ENCODE measurements around the gene GTSE1. TPM values are rescaled to one million over a fixed set of nuclear protein-coding genes. Genes with fewer than 3 reads are reported as not detected.

The GTSE1 gene
- polyA plus RNA-seq, 3 donors, result 13.6 to 13.9 (median 13.7) TPM

DNA sequence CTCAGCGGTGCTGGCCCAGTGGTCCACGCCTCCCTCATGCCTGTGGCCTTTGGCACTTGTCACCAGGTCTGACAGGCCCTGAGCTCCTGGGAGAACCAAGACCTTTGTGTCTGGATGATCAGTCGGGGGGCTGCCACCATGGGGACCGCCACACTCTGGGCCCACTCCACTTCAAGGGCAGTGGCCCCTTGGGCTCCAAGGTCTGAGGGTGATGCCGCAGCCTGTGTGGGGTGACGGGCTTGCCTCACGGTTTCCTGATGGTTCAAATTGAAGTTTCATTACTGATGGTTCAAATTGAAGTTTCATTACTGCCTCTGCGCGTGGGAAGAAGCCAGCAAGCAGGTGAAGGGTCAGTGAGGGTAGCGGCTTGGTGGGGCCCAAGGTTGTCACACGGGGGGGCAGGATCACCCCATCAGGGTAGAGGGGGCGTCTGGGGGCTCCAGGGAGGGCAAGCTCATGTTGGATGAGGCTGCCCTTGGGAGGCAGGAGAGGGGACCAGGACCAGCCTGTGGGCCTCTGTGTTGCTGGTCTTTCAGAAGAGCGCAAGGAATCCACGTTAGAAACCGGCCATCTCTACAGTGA is 66.4 kb downstream of the GTSE1 start:
- no peak for DNase-seq (ENCODE audit: low read depth in 3 of 3, low spot score in 2 of 3)

DNA sequence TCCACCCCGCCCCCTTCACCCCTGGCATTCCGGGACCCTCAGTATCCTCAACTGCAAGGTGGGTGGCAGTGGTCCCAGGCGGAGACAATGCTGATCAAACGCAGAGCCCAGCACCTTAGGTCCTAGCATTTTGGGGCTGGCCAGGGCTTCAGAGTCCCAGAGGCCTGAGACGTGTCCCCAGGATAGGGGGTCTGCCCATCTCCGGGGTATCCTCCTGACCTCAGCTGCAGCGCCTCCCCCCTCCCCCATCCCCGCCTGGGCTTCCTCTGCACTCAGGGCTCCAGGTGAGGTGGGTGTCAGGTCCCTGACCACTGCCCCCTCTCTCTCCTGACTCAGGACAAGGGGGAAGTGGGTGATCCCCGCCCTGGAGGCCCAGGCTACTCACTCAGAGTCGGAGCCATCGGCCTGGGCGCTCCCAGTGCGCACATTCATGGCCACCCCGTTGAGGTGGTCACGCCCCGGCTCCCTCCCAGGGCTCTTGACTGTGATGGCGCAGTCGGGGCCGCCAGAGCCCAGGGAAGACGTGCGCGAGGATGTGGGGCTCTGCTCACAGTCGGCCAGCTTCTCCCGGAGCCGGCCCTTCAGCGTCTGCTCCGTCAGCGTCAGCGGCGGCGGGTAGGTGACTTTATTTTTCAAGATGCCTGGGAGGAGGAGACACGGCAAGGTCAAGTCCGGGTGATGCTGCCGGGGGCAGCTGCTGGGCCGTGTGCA is 67.1 kb downstream of the GTSE1 start:
- no peak for DNase-seq (ENCODE audit: low read depth in 3 of 3, low spot score in 2 of 3)

DNA sequence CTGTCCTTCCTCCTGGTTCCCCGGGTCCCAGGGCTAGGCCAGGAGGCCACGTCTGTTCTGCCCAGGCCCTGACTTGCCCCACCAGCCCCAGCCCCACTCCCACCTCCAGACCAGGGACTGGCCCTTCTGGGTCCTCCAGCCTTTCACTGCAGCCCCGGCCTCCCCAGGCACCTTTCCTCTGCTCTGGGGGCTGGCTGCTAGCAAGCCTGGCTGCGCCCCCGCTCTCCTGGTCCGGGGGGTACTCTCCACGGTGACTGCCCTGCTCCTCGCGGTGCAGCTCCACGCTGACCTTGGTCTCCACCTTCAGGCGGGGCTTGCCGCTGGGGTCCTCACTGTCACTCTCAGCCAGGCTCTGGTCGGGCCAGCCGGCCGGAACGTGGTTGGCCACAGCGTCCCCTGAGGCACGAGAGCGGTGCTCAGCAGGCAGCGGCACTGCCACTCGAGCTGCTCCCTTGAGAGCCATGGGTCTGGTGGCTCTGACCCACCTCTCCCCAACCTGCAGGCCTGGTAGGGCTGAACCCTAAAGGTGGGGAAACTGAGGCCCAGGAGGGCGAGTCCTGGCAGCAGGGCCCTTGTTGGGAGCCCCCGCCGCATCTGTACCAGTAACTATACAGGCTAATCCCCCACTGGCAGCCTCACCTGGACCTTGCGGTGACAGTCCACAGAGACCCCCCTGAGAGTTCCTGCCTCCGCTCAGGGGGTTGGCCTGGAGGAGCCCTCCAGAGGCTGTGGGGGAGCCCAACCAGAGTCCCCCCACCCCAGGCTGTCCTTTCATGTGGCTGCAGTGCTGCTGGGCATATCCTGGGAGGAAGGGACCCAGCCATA is 67.9 kb downstream of the GTSE1 start:
- no peak for DNase-seq (ENCODE audit: low read depth in 3 of 3, low spot score in 2 of 3)

DNA sequence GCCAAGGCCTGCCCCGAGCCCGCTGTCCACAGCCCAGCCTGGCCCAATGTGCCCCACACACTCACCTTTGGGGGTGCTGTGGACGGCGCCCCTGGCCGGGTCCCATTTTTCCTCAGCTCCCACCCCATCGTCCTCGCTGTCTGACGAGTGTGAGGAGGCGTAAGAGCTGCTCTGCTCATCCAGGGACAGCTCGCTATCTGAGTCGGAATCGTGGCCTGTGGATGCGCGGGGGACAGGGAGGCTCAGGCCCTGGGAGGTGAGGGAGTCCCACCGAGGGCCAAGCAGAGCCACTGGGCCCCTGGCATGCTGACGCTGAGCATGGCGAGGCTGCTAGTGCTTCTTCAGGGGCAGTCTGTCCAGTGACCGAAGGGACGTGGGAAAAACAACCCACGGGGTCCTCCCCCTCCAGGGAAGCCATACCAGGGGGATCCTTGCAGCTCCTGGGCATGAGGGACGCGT is 68.5 kb downstream of the GTSE1 start:
- no peak for DNase-seq (ENCODE audit: low read depth in 3 of 3, low spot score in 2 of 3)

DNA sequence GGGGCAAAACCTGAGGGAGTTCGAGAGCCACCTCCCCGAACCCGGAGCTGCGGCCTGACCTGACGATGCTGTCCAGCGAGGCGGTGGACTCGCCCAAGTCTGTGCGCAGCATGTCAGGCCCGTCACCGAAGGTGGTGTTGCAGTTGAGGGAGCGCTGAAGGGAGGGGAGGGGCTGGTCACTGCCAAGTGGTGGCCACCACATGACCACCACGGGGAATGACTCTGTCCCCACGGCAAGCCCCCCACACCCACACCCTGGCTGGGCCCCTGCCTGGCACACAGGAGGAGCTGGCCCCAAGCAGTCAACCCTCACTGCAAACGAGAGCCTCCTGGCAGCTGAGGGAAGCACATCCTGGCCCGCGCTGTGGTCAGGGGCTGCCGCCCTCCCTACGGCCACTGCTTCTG is 69.7 kb downstream of the GTSE1 start:
- no peak for DNase-seq (ENCODE audit: low read depth in 3 of 3, low spot score in 2 of 3)

DNA sequence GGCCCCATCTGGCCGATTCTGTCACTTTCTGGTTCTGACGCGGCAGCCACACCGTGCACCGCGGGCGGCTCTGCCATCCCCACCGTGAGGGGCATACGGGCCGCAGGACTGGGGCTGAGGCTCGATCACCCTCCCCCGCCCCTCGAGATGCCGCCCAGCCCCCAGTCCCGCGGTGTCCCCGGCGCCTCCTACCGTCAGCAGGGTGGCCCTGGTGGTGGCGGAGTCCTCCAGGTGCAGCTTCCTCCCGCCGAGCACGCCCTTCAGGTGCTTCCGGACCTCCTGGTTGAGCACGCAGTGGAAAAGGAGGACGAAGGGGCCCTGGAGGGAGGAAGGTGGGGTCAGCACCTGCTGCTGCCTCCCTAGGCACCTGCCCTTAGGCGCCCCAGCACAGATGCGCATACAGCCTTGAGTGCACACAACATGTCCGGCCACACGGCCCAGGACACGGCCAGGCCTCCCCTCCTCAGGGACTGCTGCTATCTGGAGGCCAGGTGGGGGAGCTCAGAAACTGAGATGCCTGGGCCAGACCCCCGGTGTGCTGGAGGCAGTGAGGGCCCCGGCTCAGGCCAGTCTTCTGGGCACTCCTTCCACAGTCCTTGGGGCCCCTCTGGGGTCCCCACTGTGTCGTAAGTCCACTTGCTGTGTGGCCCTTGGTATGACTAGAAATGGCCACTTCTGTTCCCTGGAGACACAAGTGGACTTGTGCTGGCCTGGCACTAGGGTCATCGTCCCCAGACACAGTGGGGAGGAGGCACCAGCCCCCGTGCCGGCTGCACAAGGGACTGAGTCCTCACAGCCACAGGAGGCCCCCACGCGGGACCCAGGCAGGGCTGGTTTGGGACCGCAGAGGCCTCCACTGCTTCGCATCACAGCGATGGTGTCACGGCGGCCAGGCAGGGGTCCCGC is 70.4 kb downstream of the GTSE1 start:
- no peak for DNase-seq (ENCODE audit: low read depth in 3 of 3, low spot score in 2 of 3)

DNA sequence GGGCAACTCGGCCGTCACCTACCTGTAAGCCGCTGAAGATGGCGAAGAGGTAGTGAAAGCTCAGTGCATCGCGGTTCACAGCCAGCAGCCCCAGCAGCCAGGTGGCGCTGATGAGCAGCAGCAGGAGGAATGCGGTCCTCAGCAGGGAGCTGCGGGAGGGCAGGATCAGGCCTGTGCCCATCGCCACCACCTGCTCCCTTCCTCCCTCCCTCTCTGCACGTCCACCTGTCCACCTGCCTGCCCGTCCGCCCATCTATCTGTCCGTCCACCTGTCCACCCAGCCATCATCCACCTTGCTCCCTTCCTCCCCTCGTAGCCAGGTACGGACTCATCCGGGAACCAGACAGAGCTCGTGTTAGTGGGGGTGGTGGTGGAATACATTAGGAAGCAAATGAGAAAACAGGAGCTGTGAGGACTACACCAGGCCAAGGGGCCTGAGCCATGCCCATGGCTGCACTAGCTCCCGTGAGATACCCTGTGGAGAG is 71.1 kb downstream of the GTSE1 start:
- DNase-seq (ENCODE audit: low read depth in 3 of 3, low spot score in 2 of 3), result no peak

DNA sequence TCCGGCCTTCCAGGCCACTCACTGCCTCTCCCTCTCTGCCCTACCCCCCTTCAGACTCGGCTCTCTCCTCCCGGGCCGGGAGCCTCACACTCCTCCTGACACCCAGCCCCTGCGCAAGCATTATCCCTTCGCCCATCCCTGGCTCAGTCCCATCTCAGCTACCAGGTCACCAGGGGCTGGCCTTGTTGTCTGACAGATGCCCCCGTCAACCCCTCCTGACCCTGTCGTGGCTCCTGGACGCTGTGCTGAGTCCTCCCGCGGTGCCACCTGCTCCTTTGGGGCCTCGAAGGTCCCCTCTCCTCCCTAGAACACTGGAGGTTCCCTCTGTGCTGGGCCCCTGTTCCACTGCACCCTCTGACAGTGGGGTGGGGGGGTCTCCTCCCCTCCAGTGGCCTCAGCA is 71.8 kb downstream of the GTSE1 start:
- no peak for DNase-seq (ENCODE audit: low read depth in 3 of 3, low spot score in 2 of 3)

DNA sequence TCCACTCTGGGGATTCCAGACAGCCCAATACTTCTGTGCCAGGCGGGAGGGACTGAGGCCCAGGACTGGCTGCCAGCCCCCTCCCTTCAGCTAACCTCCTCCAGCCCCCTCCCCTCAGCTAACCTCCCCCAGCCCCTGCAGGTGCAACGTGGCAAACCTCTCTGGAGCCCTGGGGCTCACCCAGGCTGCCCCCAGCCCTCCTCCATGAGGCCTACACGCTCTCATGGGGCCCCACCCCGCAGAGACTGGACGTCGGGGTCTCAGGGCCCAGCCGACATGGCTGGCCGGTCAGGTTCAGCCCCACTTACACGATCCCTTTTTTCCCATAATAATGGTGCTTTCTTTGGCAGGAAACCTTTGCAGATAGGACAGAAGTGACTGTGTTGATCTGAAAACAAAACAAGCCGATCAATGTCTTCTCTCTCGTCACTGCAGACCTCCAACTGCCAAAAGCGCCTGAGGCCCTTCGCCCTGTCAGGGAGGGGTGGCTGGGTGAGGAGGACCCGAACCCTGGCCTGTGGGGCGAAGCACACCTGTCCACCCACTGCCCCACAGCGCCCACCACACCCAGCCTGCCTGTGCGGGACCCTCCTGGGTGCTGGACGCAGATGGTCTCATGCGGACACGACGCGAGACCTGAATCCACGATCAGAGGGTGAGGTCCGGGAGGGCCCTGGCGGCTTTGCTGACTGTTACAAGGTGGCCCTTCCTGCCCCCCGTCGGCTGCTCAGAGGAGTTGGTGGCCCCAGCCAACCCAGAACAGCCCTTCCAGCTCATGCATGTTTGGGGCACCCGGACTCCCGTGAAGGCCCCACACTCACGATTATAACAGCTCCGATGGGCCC is 72.4 kb downstream of the GTSE1 start:
- no peak for DNase-seq (ENCODE audit: low read depth in 3 of 3, low spot score in 2 of 3)

DNA sequence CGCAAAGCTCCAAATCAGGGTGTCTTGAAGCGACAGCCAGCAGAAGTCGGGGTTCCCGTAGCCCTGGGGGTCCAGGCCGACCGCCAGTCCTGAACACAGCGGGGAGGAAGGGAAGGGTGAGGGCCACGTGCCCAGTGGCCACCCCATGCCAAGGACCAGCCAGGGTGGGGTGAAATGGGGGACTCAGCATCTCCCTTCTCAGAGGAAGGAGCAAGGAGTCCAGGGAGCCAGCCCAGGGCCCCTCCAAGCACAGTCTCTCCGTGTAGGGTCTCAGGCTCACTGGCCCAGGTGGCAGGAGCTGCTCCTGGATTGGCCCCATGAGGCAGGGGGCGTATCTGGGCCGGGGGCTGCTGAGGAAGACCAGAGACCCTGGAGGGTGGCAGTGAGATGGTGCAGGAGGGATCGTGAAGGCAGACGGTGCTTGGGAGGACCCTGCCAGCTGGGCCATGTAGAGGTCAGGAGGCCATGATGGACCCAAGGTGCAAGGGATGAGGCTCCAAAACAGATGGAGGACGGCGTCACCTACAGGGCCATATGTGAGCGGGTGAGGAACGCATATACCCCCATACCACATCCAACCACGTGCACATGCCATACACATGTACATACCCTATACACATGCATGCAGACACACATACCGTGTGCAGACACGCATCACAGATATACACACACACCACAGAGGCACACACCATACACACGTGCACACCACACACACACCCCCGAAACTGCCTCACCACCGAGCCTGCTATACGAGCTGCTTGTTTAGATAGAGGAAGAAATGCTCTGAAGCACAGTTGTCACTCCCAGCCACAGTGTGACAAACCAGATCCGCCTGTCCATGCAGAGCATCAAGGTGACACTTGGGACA is 73.3 kb downstream of the GTSE1 start:
- no peak for DNase-seq (ENCODE audit: low read depth in 3 of 3, low spot score in 2 of 3)

DNA sequence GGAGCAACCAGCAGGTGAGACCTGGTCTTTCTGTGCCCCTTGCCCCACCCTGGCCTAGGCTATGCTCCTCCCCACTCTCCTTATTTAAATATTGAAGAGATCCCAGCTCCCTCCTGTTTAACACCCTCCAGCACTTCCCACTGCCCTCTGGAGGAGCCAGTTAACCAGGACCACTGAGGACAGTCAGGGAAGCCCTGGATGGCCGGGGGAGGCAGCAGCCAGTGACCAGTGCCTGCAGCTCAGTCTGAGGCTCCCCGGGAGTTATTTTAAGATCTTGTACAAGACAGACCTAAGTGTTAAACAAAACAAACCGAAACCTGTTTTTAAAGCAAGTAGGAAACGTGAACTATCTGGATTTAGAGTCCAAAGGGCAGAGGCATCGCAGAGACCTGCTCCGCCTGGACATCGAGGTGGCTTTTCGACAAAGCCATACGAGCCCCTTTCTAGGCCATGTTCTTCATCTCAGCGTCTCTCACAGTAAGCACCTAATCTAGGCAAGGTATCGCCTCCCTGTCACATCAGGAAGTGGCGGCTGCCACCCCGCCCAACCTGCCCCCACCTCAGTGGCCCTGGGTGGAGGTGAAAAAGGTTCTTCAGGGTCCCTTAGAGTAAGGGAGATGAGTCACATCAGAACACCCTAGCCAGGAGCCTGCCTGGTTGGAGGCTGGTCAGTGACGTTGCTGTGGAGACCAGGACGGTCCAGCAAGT is 74.1 kb downstream of the GTSE1 start:
- no peak for DNase-seq (ENCODE audit: low read depth in 3 of 3, low spot score in 2 of 3)

DNA sequence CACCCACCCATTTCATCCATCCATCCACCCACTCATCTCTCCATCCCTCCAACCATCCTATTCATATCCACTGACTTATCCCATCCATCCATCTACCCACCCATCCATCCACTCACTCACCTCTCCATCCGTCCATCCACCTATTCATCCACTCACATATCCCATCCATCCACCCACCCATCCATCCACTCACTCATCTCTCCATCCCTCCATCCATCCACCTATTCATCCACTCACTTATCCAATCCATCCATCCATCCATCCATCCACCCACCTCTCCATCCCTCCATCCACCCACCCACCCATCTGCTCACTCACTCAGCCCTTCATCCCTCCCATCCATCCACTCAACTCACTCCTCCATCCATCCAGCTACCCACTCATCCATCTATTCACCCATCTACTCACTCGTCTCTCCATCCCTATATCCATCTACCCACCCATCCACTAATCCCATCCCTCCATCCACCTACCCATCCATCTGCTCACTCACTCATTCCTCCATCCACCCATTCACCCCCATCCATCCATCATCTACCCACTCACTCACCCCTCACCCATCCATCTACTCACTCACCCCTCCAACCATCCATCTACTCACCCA is 75.1 kb downstream of the GTSE1 start:
- no peak for DNase-seq (ENCODE audit: low read depth in 3 of 3, low spot score in 2 of 3)

DNA sequence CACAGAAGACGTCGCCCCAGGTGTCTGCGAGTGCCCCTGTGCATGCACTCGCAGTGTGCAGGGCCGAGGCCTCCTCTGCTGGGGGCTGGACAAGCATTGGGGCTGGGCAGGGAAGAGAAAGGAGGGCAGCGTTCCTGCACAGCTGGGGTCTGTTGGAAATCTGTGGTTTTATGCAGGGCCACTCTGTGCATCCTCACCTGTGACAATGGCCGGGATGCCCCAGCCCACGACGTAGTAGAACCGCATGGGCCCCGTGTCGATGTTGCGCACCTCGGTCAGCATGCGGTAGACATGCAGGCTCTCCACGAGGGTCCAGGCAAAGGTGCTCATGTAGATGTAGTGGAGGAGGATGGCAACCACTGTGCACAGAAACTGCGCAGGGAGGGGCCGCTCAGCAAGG is 76.0 kb downstream of the GTSE1 start:
- DNase-seq (ENCODE audit: low read depth in 3 of 3, low spot score in 2 of 3), result no peak

DNA sequence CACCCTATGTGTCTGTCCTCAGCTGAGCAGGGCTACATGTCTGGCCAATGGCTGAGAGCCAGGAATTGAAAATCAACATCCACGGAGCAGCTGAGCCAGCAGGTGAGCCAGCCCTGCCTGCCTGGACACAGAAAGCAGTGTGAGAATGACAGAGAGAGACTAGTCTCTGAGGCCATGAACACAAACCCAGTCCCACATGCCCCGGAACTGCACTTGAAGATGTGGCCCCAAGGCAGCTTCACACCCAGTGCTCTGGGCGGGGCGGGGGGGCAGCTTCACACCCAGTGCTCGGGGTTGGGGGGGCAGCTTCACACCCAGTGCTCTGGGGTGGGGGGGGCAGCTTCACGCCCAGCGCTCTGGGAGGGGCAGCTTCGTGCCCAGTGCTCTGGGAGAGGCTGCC is 76.5 kb downstream of the GTSE1 start:
- DNase-seq (ENCODE audit: low read depth in 3 of 3, low spot score in 2 of 3), result no peak

DNA sequence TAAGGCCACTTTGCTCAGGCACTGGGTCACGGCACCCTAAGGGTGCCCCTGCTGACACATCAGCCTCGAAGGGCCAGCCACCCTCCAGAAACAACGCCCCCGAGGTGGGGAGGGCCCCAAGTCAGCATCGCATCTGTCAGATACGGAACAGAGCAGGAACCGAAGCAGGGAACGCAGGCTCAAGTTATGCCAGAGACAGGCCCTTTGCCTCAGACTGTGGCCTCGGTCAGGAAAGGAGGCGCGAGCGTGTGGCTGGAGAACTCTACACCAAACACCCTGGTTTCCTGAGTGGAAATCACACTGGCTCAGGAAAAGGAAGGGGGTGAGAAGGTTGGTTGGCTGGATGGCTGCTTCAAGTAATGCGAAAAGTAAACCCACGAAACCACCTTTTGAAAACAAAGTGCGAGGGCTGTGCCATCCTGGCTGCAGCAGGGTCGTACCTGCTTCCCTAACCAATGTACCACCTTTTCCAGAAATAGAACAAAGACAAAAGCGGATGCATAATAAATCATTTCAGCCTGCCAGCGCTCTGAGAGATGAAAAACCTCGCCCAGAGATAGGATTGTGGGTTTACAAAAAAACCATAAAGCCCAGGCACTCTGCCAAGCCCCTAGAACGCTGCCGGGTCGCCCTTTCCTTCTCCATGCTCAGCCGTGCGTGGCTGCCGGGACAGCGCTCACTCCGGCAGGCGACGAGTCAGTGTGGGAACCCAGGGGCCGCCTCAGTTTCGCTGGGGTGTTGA is 77.4 kb downstream of the GTSE1 start:
- no peak for DNase-seq (ENCODE audit: low read depth in 3 of 3, low spot score in 2 of 3)

DNA sequence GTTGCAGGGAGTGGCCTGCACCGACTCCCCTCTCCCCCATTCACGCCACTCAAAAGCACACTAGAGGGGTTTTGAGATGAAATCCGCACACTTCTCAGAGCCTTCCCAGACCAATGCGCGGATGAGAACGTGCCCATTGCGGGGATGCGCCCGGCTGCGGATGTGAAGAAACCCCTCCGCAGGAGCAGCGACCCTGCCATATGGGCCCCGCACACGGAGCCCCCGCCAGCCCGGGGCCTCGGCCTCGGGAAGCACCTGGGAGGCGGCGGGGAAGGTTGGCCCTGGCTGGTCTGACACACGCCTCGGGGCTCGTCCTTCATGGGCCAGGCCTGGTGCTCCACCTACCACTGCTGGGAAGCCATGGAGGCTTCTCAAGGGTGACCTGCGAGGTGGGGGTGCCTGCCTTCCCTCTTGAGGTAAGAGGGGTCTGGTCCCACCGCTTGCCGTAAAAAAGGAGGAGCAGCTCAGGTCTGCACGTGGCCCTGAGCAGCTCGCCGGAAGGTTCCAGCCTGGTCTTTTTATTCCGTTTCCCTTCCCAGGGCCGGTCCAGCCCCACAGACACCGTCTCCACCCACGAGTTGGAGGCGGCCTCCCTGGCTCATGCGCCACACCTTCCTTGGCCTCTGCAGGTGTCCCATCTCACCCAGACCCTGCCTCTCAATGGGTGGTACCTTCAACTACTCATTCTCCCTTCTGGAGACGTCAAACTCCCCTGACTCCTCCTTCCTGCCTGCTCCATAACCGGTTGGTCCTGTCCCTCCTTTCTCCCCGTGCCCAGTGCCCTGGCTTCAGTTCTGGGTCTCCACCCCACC is 78.2 kb downstream of the GTSE1 start:
- no peak for DNase-seq (ENCODE audit: low read depth in 3 of 3, low spot score in 2 of 3)
